Heart right ventricle (tissue), 16 donors: ENCODE data around the gene OPTC. TPM values are rescaled to one million over a fixed set of nuclear protein-coding genes. Genes with fewer than 3 reads are reported as not detected.

ENCODE experiments used
- ATAC-seq, 8 donors: fragments of 200-7000 bp; cut with Tn5 transposase; one replicate each; pipeline ENCODE4 v1.9.1; 2020; ENCODE audit warnings: mild to moderate bottlenecking in 8 of 8, moderate library complexity in 8 of 8, moderate number of reproducible peaks in 1 of 8
- DNase-seq, 2 donors: peaks; one replicate each; pipeline ENCODE4 v3.0.0-alpha.2; 2020
- H3K27ac ChIP-seq, 10 donors: fragments of 200-600 bp; sonication (generic) in 2 of 10; one replicate each; pipeline versions ENCODE4 v1.5.0 to v1.8.0; 2020 to 2022; ENCODE audit warnings: mild to moderate bottlenecking in 3 of 10
- H3K27me3 ChIP-seq, 7 donors: fragments of 200-600 bp; one replicate each; pipeline ENCODE4 v1.8.0; 2021 to 2022; ENCODE audit warnings: mild to moderate bottlenecking in 2 of 7
- H3K36me3 ChIP-seq, 9 donors: fragments of 200-600 bp; sonication (generic) in 1 of 9; one replicate each; pipeline versions ENCODE4 v1.5.0 to v1.8.0; 2020 to 2022; ENCODE audit warnings: mild to moderate bottlenecking in 2 of 9
- H3K4me1 ChIP-seq, 9 donors: fragments of 200-600 bp; sonication (generic) in 1 of 9; one replicate each; pipeline versions ENCODE4 v1.5.0 to v1.8.0; 2020 to 2022; ENCODE audit warnings: mild to moderate bottlenecking in 4 of 9
- H3K4me3 ChIP-seq, 10 donors: fragments of 200-600 bp; sonication (generic) in 2 of 10; one replicate each; pipeline versions ENCODE4 v1.5.0 to v1.8.0; 2020 to 2022; ENCODE audit warnings: mild to moderate bottlenecking in 7 of 10, moderate library complexity in 2 of 10
- H3K9me3 ChIP-seq, 11 donors: fragments of 200-600 bp in 10 of 11; sonication (generic) in 2 of 11; one replicate each; pipeline versions ENCODE4 v1.5.0 to v1.8.0; 2013 to 2022; ENCODE audit warnings: mild to moderate bottlenecking in 2 of 11, control low read depth in 1 of 11, moderate library complexity in 1 of 11
- CTCF ChIP-seq, 9 donors: fragments of 200-600 bp; sonication (generic) in 2 of 9; IDR thresholded peaks; one replicate each; pipeline versions ENCODE4 v1.5.0 to v1.8.0; 2021 to 2022; ENCODE audit warnings: antibody characterized with exemption in 9 of 9, mild to moderate bottlenecking in 5 of 9, moderate library complexity in 1 of 9
- WGBS, 2 donors: extraction: QIAGEN DNeasy Blood & Tissue Kit; methylation state at CpG; one replicate each; pipeline ENCODE4 v1.1.7; 2013; ENCODE audit warnings: inconsistent platforms in 1 of 2; 5-methylcytosine and 5-hydroxymethylcytosine counted together
- intact Hi-C, 10 donors: fragments of 100-400 bp; cut with DNase I; formaldehyde crosslinking; loops; one replicate each; pipeline versions ENCODE4 v1.11.1 to v1.14.2; 2022
- polyA plus RNA-seq, 2 donors: library from polyadenylated mRNA; stranded (reverse); fragments of 200-250 nt; gene quantifications; one replicate each; pipeline ENCODE4 v1.2.3, GENCODE V29; 2013
- total RNA-seq, 10 donors: library from RNA; stranded (reverse); fragmentation: NEBNext Ultra II Directional in 3 of 10; extraction: Animal tissue kit (Norgen Biotek cat#: 25700) in 3 of 10; gene quantifications; one replicate each; pipeline versions ENCODE4 v1.2.1 to v1.2.4, GENCODE V29; 2021 to 2023
- donor health status: Arrhythmogenic right ventricular cardiomyopathy.
- donor health status: ischemic (EF 13 %, LVEDD 7.1; RV severe dilation, severe dysfunction).
- donor health status: healthy with polysubstance abuse.
- donor health status: DM: no; HTN: yes; CAD: no.
- donor health status: DM: no; HTN: no; CAD: no.
- donor health status: ischemic (EF 25% LVEDD 6.9; RV normal size, moderate dysfunction).
- donor health status: ischemic (EF 25% LVEDD 5.7; RV mildly dilated, moderate dysfunction).
- donor health status: healthy.
- donor health status: DM: yes; HTN: yes; CAD: no.
- donor health status: Ischemic cardiomyopathy.
- donor health status: ischemic (EF 35%, LVEDD 5.7; RV mildly dilated, moderate dysfunction).
- donor health status: nonischemic (EF 11% LVEDD 7.7; RV severe dilation, severe dysfunction).
- donor health status: DM: yes; HTN: yes; CAD: no.
- donor health status: PGD.
- donor health status: ischemic (EF 29% LVEDD 5.4; RV normal size, mild dysfunction).
- donor health status: nonischemic (EF 23%, LVEDD 6.1; RV moderate dilation, normal function).

The OPTC gene
- total and polyA plus RNA-seq, 12 donors, result not detected

GRCh38 chr1:203492748-203493130 is 1.2 kb upstream of the OPTC start:
- no peak for DNase-seq
- H3K27me3 ChIP-seq, result no peaks in the 10 kb centered on the region
- H3K4me3 ChIP-seq, result no peak overlapping the region
- WGBS, 2 donors, result 88 to 93% methylated on average over 6 of the region's 6 CpGs
- no peaks in the 10 kb centered on the region for H3K9me3 ChIP-seq
- no peak for ATAC-seq
- TF ChIP-seq CTCF (IDR thresholded peaks at IDR 0.05), result no peak
- peaks cover 0 to 8% (median 2%) of the 10 kb centered on the region in 9 donors for H3K4me1 ChIP-seq
- H3K27ac ChIP-seq, result no peak overlapping the region
- H3K36me3 ChIP-seq, result no peaks in the 10 kb centered on the region
- intact Hi-C loops, result loop anchor here in 1 of 10 donors (1.0 kb wide), 1 partner anchor 30 kb away; no protein-coding TSS in a partner anchor

DNA sequence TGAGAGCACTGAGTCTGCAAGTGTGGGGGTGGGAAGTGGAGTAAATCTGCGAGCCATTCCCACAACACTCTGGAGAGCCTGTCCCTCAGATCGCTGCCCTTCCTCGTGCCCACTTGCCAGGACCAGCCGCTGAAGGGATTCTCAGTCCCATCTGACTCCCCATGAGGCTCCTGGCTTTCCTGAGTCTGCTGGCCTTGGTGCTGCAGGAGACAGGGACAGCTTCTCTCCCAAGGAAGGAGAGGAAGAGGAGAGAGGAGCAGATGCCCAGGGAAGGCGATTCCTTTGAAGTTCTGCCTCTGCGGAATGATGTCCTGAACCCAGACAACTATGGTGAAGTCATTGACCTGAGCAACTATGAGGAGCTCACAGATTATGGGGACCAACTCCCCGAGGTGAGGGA is 1.9 kb downstream of the OPTC start:
- no peak overlapping the region for H3K4me3 ChIP-seq
- intact Hi-C loops, result no loop called here
- ATAC-seq, result no peak
- no peaks in the 10 kb centered on the region for H3K9me3 ChIP-seq
- H3K27ac ChIP-seq, result no peak overlapping the region
- no peaks in the 10 kb centered on the region for H3K27me3 ChIP-seq
- no peak for DNase-seq
- H3K4me1 ChIP-seq, result no peaks in the 10 kb centered on the region
- WGBS, 2 donors, result 80 to 86% methylated on average over 7 of the region's 7 CpGs
- no peak for TF ChIP-seq CTCF (IDR thresholded peaks at IDR 0.05)
- H3K36me3 ChIP-seq, result no peaks in the 10 kb centered on the region

DNA sequence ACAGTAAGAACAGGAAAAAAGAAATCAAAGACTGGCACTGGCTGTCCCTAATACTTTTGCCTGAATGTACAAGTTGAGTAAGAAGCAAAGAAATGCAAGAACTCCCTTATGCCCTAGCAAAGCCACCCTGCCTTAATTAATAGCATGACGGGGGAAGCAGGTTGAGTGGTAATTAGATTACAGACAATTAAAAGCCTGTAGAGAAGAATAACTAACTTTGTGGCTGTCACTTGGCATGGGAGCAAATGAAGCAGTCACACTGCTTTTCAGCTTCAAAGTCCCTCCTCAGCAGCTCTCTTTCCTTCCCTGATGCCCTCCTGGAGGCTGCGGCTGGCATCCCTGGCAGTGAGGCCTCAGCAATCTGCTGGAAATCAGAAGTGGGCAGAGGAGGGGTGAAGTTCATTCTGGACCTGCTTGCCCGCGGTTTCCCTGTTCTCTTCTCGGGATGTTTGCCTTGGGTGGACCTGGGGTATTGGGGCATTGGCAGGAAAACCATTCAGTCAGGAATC is 3.4 kb downstream of the OPTC start:
- H3K9me3 ChIP-seq, result no peaks in the 10 kb centered on the region
- no peak for DNase-seq
- no peaks in the 10 kb centered on the region for H3K27me3 ChIP-seq
- 90 to 95% methylated on average over 5 of the region's 5 CpGs for WGBS, 2 donors
- H3K4me1 ChIP-seq, result no peaks in the 10 kb centered on the region
- ATAC-seq, result no peak
- H3K36me3 ChIP-seq, result no peaks in the 10 kb centered on the region
- H3K27ac ChIP-seq, result no peak overlapping the region
- H3K4me3 ChIP-seq, result no peak overlapping the region
- intact Hi-C loops, result no loop called here
- no peak for TF ChIP-seq CTCF (IDR thresholded peaks at IDR 0.05)

DNA sequence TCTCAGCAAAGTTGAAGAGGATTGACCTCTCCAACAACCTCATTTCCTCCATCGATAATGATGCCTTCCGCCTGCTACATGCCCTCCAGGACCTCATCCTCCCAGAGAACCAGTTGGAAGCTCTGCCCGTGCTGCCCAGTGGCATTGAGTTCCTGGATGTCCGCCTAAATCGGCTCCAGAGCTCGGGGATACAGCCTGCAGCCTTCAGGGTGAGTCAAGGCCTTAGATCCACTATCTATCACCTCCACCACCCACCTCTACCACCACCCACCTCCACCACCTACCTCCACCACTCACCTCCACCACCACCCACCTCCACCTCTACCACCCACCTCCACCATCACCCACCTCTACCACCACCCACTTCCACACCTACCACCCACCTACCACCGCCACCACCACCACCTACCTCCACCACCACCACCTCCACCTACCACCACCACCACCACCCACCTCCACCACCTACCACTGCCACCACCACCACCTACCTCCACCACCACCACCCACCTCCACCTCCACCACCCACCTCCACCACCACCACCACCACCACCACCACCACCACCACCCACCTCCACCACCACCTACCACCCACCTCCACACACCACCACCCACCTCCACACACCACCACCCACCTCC is 5.8 kb downstream of the OPTC start:
- ATAC-seq (no peak), DNase-seq (no peak)
- Histone ChIP-seq H3K27ac (no peak overlapping the region), H3K9me3 (no peaks in the 10 kb centered on the region), H3K27me3 (no peaks in the 10 kb centered on the region), H3K4me1 (peaks cover 0 to 5% (median 5%) of the 10 kb centered on the region in 9 donors), H3K4me3 (no peak overlapping the region), H3K36me3 (no peaks in the 10 kb centered on the region)
- intact Hi-C loops, result loop anchor here in 6 of 10 donors (2.0 to 10.0 kb wide), 4 partner anchors 118 to 295 kb away; partner anchors contain the start of genes ZBED6 (in 1 of the 6) and ZC3H11A (in 1 of the 6)
- WGBS, 2 donors, result 93 to 97% methylated on average over 7 of the region's 7 CpGs
- TF ChIP-seq CTCF (IDR thresholded peaks at IDR 0.05), result no peak
